Measurements from ENCODE around the gene WDTC1.

DNA sequence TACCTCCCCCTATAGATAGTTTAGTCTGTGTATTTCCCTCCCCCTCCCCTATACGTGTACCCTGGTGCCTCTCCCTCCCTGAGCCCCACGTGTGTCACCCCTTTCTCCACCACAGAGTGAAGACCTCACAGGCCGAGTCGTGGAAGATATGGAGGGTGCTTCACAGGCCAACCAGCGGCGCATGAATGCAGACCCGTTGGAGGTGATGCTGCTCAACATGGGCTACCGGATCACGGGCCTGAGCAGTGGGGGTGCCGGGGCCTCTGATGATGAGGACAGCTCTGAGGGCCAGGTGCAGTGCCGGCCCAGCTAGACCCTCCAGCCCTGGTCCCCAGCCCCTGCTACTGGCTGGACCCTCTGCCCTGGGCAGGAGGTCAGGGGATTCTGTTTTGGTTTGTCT lies 71.6 kb downstream of the WDTC1 start:
- TF ChIP-seq, protein P1, sequence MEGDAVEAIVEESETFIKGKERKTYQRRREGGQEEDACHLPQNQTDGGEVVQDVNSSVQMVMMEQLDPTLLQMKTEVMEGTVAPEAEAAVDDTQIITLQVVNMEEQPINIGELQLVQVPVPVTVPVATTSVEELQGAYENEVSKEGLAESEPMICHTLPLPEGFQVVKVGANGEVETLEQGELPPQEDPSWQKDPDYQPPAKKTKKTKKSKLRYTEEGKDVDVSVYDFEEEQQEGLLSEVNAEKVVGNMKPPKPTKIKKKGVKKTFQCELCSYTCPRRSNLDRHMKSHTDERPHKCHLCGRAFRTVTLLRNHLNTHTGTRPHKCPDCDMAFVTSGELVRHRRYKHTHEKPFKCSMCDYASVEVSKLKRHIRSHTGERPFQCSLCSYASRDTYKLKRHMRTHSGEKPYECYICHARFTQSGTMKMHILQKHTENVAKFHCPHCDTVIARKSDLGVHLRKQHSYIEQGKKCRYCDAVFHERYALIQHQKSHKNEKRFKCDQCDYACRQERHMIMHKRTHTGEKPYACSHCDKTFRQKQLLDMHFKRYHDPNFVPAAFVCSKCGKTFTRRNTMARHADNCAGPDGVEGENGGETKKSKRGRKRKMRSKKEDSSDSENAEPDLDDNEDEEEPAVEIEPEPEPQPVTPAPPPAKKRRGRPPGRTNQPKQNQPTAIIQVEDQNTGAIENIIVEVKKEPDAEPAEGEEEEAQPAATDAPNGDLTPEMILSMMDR (IDR thresholded peaks at IDR 0.05; ENCODE audit: low read length): no peak
- TF ChIP-seq EZH2 (IDR thresholded peaks at IDR 0.05; ENCODE audit: borderline replicate concordance, low read length): no peak
